PC-9 (cell line): Measurements from ENCODE around the gene DNAJC11. TPM values are rescaled to one million over a fixed set of nuclear protein-coding genes. Genes with fewer than 3 reads are reported as not detected.

ENCODE experiments used
- BruUV-seq: library from RNA; stranded (reverse); fragments of 400-500 nt; replicated peaks from 2 replicates; lab custom pipeline; 2021; lab: Mats Ljungman, UMichigan
- CTCF ChIA-PET: fragments of 300-600 bp; sonication (Branson Sonifier 250); formaldehyde crosslinking; loops from one replicate; lab custom pipeline; 2022; ENCODE audit warnings: antibody characterized with exemption; lab: Charles Lee
- POLR2A ChIA-PET: fragments of 300-600 bp; sonication (Branson Sonifier 250); formaldehyde crosslinking; loops from one replicate; lab custom pipeline; 2022; ENCODE audit warnings: antibody characterized with exemption; ENCODE audit not compliant: unreplicated experiment; lab: Charles Lee
- DNase-seq, 2 experiments: peaks; one replicate each; pipeline versions ENCODE4 v3.0.0 to v3.0.0-alpha.2; 2015 to 2022; ENCODE audit warnings: mixed read lengths in 1 of 2
- H2AFZ ChIP-seq: fragments of 200-600 bp; sonication (generic); 2 replicates; pipeline ENCODE4 v1.8.1; 2017; ENCODE audit warnings: antibody characterized with exemption
- H3F3A ChIP-seq: fragments of 200-600 bp; sonication (generic); 2 replicates; pipeline ENCODE4 v1.8.1; 2017; ENCODE audit warnings: antibody characterized with exemption, mild to moderate bottlenecking, low read depth; ENCODE audit not compliant: insufficient read depth
- H3K27ac ChIP-seq: fragments of 200-600 bp; sonication (generic); 2 replicates; pipeline ENCODE4 v1.6.1; 2016; ENCODE audit warnings: mixed run types
- H3K27me3 ChIP-seq: fragments of 200-600 bp; sonication (generic); 2 replicates; pipeline ENCODE4 v1.6.1; 2016; ENCODE audit warnings: low read depth, mixed run types; ENCODE audit not compliant: insufficient read depth
- H3K36me3 ChIP-seq: fragments of 200-600 bp; sonication (generic); 2 replicates; pipeline ENCODE4 v1.6.1; 2016; ENCODE audit warnings: low read depth, mixed run types
- H3K4me1 ChIP-seq: fragments of 200-600 bp; sonication (generic); replicated peaks from 2 replicates; pipeline ENCODE4 v1.6.1; 2016; ENCODE audit warnings: mixed run types; ENCODE audit not compliant: insufficient read depth
- H3K4me2 ChIP-seq: fragments of 200-600 bp; sonication (generic); 2 replicates; pipeline ENCODE4 v1.6.1; 2017; ENCODE audit warnings: mixed run types
- H3K4me3 ChIP-seq: fragments of 200-600 bp; sonication (generic); 2 replicates; pipeline ENCODE4 v1.6.1; 2016; ENCODE audit warnings: mixed run types
- H3K79me2 ChIP-seq: fragments of 200-600 bp; sonication (generic); 2 replicates; pipeline ENCODE4 v1.6.1; 2017; ENCODE audit warnings: low read depth, mixed run types
- H3K9me2 ChIP-seq: fragments of 200-600 bp; sonication (generic); 2 replicates; pipeline ENCODE4 v1.8.1; 2017; ENCODE audit warnings: mild to moderate bottlenecking; ENCODE audit not compliant: insufficient read depth
- H3K9me3 ChIP-seq: fragments of 200-600 bp; sonication (generic); 2 replicates; pipeline ENCODE4 v1.8.1; 2016; ENCODE audit warnings: low read depth; ENCODE audit not compliant: insufficient read depth
- H4K20me1 ChIP-seq: fragments of 200-600 bp; sonication (generic); 2 replicates; pipeline ENCODE4 v1.8.1; 2017; ENCODE audit not compliant: insufficient read depth
- CTCF ChIP-seq: fragments of 200-600 bp; sonication (generic); conservative IDR thresholded peaks from 2 replicates; pipeline ENCODE4 v1.6.1; 2017; ENCODE audit warnings: mixed run types, antibody characterized with exemption, mild to moderate bottlenecking, moderate library complexity
- EZH2 ChIP-seq: fragments of 200-600 bp; sonication (generic); IDR thresholded peaks from 2 replicates; pipeline ENCODE4 v1.8.0; 2017; ENCODE audit warnings: antibody characterized with exemption, low read depth
- intact Hi-C: fragments of 100-400 bp; cut with micrococcal nuclease; formaldehyde crosslinking; loops from one replicate; pipeline ENCODE4 v1.10.0; 2022; ENCODE audit not compliant: unreplicated experiment
- total RNA-seq: library from RNA; stranded (reverse); gene quantifications from 2 replicates; pipeline ENCODE4 v1.2.3, GENCODE V29; 2021

DNAJC11 gene
- total RNA-seq, 1 experiment from 2014 or later = 52.8 TPM

- H3K9me3 ChIP-seq = no peaks in the 10 kb centered on the region
- no peak for TF ChIP-seq CTCF
- TF ChIP-seq EZH2 = no peak
- no peaks in the 10 kb centered on the region for H3K9me2 ChIP-seq
- no peaks in the 10 kb centered on the region for H3K36me3 ChIP-seq
- H4K20me1 ChIP-seq = no peaks in the 10 kb centered on the region
- BruUV-seq = no TSS peak
- H3K79me2 ChIP-seq = no peaks in the 10 kb centered on the region
- H3K27ac ChIP-seq = no peak overlapping the region
- CTCF ChIA-PET = interaction anchor here (0.6 kb wide), 2 partner anchors 249 to 310 kb away, joined by 4 to 7 read pairs; no protein-coding TSS in a partner anchor
- no peak for DNase-seq
- no peak overlapping the region for H3K4me2 ChIP-seq
- POLR2A ChIA-PET = no interaction called here
- intact Hi-C loops = no loop called here
- H2AFZ ChIP-seq = no peak overlapping the region
- H3K27me3 ChIP-seq = no peaks in the 10 kb centered on the region
- H3F3A ChIP-seq = no peaks in the 10 kb centered on the region
- no peaks in the 10 kb centered on the region for H3K4me1 ChIP-seq
- no peak overlapping the region for H3K4me3 ChIP-seq
These were observed 48.0 kb downstream of the DNAJC11 start for GRCh38 chr1:6653436-6654290.

- DNase-seq = no peak
- Histone ChIP-seq H3K4me1 (no peaks in the 10 kb centered on the region), H3K4me3 (no peak overlapping the region), H3K9me2 (no peaks in the 10 kb centered on the region), H3K4me2 (no peak overlapping the region), H4K20me1 (no peaks in the 10 kb centered on the region), H3K27me3 (no peaks in the 10 kb centered on the region), H3K36me3 (no peaks in the 10 kb centered on the region), H3F3A (no peaks in the 10 kb centered on the region), H3K27ac (no peak overlapping the region), H2AFZ (no peak overlapping the region), H3K79me2 (no peaks in the 10 kb centered on the region), H3K9me3 (no peaks in the 10 kb centered on the region)
- POLR2A ChIA-PET = no interaction called here
- TF ChIP-seq EZH2 (no peak), CTCF (no peak)
- intact Hi-C loops = no loop called here
- CTCF ChIA-PET = no interaction called here
- no TSS peak for BruUV-seq
These were observed 48.6 kb downstream of the DNAJC11 start for GRCh38 chr1:6652986-6653385.

GRCh38 chr1:6651909-6652308, 49.7 kb downstream of the DNAJC11 start:
- Histone ChIP-seq H3F3A (no peaks in the 10 kb centered on the region), H3K4me1 (no peaks in the 10 kb centered on the region), H3K27me3 (no peaks in the 10 kb centered on the region), H3K36me3 (no peaks in the 10 kb centered on the region), H3K4me3 (no peak overlapping the region), H3K79me2 (no peaks in the 10 kb centered on the region), H3K9me2 (no peaks in the 10 kb centered on the region), H3K9me3 (no peaks in the 10 kb centered on the region), H3K27ac (no peak overlapping the region), H4K20me1 (no peaks in the 10 kb centered on the region), H2AFZ (no peak overlapping the region), H3K4me2 (no peak overlapping the region)
- BruUV-seq = no TSS peak
- DNase-seq = no peak
- ChIA-PET POLR2A (no interaction called here), CTCF (no interaction called here)
- intact Hi-C loops = no loop called here
- TF ChIP-seq EZH2 = no peak
